HG02759 (cell line): ENCODE measurements around the gene CLNK.
A peak's percentile ranks its signal among the peaks of the same experiment; 100 is the strongest.

ENCODE experiments used
- ATAC-seq: cut with Tn5 transposase; IDR thresholded peaks from one replicate; pipeline ENCODE4 v1.9.1; 2021; ENCODE audit warnings: mild to moderate bottlenecking, moderate library complexity; ENCODE audit not compliant: unreplicated experiment

CLNK gene, protein sequence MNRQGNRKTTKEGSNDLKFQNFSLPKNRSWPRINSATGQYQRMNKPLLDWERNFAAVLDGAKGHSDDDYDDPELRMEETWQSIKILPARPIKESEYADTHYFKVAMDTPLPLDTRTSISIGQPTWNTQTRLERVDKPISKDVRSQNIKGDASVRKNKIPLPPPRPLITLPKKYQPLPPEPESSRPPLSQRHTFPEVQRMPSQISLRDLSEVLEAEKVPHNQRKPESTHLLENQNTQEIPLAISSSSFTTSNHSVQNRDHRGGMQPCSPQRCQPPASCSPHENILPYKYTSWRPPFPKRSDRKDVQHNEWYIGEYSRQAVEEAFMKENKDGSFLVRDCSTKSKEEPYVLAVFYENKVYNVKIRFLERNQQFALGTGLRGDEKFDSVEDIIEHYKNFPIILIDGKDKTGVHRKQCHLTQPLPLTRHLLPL

DNA sequence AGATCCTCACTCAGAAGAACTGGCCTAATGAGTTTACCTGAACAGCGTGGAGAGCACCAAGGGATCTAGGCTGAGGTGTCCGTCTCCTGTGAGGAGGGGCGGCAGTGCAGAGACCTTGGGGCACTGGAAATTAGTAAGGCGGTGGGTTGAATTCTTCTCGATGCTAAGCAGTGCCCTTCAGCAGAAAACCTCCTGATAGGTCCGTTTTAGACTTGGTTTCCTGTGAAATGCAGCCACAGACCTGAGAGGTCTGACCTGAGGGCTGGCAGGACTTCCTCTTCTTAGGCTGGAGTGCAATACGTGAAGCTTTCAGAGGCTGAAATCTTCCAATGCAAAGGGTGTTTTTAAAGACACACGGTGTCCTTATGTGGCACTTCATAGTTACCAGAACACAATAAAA lies at the start of gene CLNK:
TSS of gene CLNK (minus strand) at position 138 of the 400 bp plus-strand sequence. CDS start 16,899 bp downstream, outside the sequence.
- peak; percentile 84 for ATAC-seq

DNA sequence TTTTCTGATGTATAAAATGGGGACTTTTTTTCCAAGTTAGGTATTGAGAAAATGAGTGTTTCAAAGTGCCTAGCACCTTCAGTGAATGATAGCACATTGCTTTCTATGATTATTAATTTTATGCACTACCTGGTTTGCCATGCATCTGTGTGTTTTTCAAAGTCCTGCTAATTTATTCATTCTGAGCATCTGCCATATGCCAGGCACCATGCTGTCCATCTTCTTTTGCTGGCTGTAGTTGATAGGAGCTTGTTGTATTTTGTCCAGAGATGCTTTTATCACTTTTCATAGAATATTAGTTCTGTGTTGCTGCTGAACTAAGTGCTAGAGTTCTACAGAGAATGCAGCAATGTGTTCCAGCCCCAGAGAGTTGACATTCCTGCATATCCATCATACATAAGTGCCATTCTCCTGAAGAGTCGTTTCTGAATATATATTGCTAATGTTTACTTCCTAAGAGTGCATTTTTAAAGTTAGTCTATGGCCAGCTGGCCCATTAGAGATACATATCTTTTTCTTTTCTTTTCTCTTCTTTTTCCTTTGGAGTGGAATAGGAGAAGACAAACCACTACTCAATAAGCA lies 49.0 kb upstream of the CLNK start:
- ATAC-seq = no peak

DNA sequence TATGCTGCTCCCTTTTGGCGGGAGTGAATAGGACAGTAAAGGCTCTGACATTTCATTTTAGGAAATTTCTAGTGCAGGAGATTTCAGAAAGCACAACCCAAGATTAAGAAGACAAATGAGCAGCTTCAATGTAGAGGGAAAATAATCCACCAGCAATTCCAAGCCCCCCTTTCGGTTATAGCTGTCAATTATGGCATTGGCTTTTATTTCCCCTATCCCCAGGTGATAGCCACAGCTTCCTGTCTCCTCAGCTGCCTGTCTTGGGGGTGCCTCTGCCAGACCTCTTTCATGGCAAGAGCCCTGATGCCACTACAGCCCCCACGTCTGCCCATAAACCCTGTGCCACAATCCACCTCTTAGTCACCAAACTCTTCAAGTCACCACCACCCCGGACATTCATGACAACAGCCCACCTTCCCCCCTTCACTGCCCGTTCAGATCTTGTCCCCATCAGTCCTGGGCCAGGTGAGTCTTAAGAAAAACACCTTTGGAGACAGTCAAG lies 48.4 kb upstream of the CLNK start:
- no peak for ATAC-seq

DNA sequence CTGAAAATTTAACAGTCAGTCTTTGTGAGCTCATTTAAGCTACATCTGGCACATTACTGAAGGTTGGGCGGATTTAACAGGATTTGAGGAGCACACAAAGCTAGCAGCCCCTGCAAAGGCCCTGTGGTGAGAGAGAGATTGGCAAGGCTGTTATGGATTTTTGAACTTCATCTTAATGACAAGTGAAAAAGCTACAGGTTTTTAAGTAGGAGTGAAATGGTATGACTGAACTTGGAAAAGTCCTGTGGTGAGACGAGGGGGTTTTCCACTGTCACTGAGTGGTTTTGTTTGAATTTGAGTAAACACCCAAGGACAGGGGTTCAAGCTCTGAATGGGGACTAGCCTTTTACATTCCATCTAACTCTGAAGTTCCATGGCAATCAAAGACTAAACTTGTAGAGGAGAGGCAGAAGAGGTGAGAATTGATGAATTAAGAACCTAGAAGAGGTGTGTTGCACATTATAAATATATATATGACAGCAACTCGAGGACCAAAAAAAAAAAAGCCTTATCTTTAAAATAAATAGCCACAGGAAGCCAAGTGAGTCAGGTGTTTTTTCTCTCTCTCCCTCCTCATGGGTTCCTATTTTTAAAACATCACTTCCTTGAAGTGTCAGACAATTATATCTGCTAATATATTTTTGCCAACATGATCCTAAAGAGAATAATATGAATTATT lies 47.8 kb upstream of the CLNK start:
- ATAC-seq = no peak

GRCh38 chr4:10731690-10732089 lies 47.1 kb upstream of the CLNK start:
- ATAC-seq = peak; percentile 20

GRCh38 chr4:10731162-10731561 lies 46.6 kb upstream of the CLNK start:
- no peak for ATAC-seq

DNA sequence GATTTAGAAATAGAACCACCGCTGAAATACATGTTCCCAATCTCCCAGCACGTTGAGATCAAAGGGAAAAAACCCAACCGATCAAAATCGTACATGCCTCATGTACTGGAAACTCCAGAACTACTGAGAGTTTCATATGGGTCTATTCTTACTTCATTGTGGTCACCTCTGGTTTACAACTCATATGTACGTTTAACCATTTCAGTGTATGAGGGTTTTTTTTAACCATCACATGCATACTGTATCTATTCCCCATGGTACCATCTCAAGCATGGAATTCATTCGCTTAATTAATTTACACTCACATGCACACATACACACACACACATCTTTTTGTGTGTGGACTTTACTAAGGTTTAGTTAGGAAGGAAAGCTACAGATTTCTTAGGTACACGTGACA lies 46.0 kb upstream of the CLNK start:
- peak; percentile 59 for ATAC-seq

GRCh38 chr4:10730019-10730418 lies 45.5 kb upstream of the CLNK start:
- peak; percentile 46 for ATAC-seq

DNA sequence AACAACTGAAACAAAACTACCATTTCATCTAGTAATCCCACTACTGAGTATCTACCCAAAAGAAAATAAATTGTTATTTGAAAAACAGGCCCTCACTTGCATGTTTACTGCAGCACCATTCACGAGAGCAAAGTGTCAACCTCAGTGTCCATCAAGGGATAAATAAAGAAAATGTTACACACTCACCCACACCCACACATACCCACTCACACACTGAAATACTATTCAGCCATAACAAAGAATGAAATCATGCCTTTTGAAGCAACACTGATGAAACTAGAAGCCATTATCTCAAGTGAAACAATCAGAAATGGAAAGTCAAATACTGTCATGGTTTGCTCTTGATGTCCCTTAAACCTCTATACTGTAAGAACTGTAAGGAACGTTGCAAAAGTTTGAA lies 44.8 kb upstream of the CLNK start:
- no peak for ATAC-seq

DNA sequence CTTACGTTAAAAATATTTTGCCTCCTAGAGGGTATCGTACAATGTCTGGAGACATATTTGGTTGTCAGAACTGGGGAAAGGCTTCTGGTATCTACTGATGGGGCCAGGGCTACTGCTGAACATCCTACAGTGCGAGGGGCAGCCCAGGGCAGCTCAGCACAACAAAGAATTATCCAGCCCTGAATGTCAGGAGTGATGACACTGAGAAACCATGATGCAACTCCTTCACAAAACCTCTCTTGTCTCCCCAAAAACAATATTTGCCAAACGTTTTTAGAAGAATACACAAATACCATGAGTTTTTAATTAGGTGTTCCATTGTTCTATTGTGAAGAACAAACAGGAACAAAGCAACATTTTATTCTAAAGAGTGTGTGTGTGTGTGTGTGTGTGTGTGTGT lies 43.4 kb upstream of the CLNK start:
- no peak for ATAC-seq

DNA sequence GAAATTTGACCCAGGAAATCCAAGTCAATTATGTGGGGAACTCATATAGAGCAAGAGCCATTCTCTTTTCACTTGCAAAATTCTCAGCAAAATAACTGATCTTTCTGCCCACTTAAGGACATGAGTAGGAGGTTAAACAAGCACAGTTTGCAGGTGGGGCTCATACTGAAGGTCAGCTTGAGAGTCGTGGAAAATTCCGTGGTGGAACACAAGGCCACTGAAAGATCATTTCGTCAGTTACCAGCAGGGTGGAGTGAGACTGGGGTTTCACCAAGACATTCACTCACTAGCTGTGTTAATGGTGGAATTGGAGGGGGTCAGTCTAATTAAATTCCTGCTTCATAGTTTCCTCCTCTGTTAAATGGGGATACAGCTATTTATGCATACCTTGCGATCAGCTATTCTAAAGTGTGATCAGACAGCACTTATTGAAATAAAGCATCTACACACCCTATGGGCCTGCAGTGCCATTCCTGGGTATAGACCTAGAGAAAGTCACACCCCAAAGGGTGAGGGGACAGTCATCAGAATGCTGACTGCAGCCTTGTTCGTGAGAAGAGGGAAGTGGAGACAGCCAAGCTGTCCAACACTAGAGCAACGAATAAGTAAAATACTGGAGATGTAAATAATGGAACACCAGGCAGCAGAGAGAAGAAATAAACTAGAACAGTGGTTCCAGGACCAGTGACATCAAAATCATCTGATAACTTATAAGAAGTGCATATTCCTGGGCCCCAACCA lies 42.7 kb upstream of the CLNK start:
- ATAC-seq = no peak

- peak; percentile 90 for ATAC-seq
These were observed 38.4 kb upstream of the CLNK start for GRCh38 chr4:10722957-10723356.

GRCh38 chr4:10721616-10722015 lies 37.0 kb upstream of the CLNK start:
- no peak for ATAC-seq

DNA sequence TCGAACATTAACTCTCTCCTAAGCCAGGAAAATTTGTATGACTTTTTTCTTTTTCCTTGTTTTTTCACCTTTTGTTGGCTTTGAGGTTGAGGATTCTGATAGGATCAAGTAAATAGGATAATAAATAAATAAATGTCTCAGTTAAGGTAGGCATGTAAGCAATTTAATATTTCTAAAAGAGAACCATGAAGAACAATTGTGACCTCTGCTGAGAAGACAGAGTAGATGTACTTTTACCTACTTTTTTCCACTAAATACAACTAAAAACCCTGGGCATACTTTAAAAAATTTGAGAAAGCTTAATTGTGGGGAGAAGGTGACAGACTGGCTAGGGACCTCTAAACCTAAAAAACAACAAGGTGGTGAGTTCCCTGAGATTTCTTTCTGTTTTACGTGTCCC lies 31.6 kb upstream of the CLNK start:
- ATAC-seq = no peak

DNA sequence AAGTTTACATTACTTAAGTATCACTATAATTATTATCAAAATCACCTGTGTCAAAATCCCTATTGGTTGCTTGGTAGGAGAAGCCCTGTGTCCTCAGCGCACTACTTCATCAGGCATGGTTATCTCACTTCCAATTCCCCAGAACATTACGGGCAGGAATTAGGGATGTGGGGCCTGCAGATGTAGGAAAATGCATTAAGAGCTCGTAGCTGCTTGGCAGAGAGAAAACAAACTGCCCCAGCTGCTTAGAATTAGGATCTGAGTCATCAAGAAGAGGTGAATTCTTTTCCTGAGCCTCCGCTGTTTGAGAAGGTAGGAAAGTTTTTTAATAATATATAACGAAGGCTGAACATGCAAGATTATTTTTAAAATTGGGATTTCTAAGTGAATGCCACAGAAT lies 31.1 kb upstream of the CLNK start:
- no peak for ATAC-seq

DNA sequence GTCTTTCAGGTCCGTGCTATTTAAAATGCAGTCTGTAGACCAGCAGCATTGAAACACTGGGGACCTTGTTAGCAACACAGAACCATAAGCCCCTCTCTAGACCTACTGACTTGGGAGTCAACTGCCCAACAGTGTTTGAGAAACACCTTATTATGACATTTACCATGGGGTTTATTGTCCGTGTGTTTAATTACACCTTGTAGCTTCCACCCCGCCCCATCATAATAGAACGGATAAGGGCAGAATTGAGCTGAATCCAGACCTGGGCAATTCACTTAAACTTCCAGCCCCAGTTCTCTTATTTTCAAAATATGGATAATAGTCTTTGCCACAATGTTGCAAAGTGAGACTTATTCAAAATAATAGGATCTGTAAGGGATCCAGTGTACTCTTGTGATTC lies 30.6 kb upstream of the CLNK start:
- ATAC-seq = no peak

GRCh38 chr4:10713591-10713990 lies 29.0 kb upstream of the CLNK start:
- no peak for ATAC-seq

GRCh38 chr4:10706236-10706635 lies 21.7 kb upstream of the CLNK start:
- no peak for ATAC-seq

- no peak for ATAC-seq
These were observed 19.9 kb upstream of the CLNK start for GRCh38 chr4:10704430-10704810.

DNA sequence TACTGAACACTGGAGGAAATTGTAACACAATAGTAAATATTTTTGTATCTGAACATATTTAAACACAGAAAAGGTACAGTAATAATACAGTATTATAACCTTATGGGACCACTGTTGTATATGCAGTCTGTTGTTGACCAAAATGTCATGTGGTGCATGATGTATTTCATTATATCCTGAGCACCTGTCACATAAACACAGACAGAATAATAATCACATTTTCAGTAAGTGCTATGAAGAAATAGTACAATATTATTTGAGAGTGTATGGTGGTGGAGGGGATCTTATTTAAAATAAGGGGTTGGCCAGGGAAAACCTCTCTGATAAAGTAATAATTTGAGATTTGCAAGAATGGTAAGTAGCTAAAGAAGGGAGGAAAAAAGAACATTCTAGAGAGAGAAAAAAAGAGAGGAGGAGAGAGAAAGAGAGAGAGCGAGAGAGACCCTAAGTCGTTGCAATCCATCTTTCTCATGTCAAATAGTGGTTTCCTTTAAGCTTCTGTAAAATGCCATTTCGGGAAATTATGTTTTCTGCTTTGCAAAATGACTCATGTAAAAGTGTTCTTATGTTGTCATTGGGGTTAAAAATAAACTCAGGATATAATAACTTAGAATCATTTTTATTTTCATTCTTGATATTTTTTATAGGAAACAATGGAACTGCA lies 19.3 kb upstream of the CLNK start:
- ATAC-seq = no peak

GRCh38 chr4:10703156-10703555 lies 18.6 kb upstream of the CLNK start:
- ATAC-seq = no peak
